ENCODE data around the gene ZNF211. TPM values are rescaled to one million over a fixed set of nuclear protein-coding genes. Genes with fewer than 3 reads are reported as not detected.

The ZNF211 gene
- total and polyA plus RNA-seq, 9 of the 15 experiments (the other 6 are each of a cell fraction or from before 2014, with no cell fraction given): 1.3 to 11.6 (median 4.5) TPM

DNA sequence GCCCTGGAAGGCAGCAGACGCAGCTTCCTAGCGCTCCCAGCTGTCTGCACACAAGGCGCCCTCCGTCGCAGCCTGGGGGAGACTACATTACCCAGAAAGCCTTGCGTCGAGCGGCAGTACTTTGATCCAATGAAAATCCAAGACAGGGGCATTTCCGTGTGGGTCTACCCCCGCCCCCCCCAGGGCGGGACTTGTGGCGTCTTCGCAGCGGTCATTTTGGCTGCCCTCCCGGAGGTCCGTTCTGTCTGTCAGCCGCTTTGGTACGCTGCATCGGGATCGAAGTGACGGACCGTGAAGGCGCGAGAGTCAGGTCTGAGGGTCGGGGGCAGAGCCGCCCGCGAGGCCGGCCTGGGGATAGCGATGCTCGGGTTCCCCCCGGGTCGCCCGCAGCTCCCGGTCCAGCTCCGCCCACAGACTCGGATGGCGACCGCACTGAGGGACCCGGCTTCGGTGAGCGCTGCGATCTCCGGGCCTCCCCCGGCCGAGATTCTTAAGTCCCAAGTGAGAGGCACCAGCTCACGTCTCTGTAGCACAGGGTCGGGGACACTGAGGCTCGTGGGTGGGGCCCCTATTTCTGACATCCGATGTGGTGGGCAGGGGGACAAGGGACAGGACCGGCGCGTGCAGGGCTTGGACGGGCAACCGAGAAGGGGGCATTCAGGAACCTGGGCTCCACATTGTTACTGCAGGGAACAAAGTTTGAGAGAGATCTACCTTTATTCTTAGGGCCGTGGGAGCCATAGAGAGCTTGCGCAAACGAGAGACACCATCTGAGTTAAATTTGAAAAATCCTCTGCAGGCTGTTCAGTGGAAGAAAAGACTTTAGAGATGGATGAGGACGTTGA, at the start of gene ZNF211 (continued):
- TF ChIP-seq NR4A1 (CRISPR knock-in tag; IDR thresholded peaks at IDR 0.05): no peak
- TF ChIP-seq NR4A1 (tag; IDR thresholded peaks at IDR 0.05): no peak
- TF ChIP-seq ZNF175 (CRISPR knock-in tag; IDR thresholded peaks at IDR 0.05; ENCODE audit: low read depth): no peak
- TF ChIP-seq KAT2B (IDR thresholded peaks at IDR 0.05; ENCODE audit: low read depth, low read length): no peak
- no peak for TF ChIP-seq MCM3 (IDR thresholded peaks at IDR 0.05)
- no peak for TF ChIP-seq WHSC1 (IDR thresholded peaks at IDR 0.05; ENCODE audit: low read length)
- no peak for TF ChIP-seq RB1 (IDR thresholded peaks at IDR 0.05; ENCODE audit: low read depth)
- no peak for TF ChIP-seq ZNF766 (CRISPR knock-in tag; conservative IDR thresholded peaks at IDR 0.05)
- TF ChIP-seq JUND (IDR thresholded peaks at IDR 0.05; ENCODE audit: borderline replicate concordance, low read depth, low read length): peak; percentile 45; the same call in 1 of the 2 replicates
- no peak for TF ChIP-seq JUND (tag; IDR thresholded peaks at IDR 0.05; ENCODE audit: borderline replicate concordance, low read depth, low read length)
- no peak for TF ChIP-seq CBFA2T2 (conservative IDR thresholded peaks at IDR 0.05)
- no peak for TF ChIP-seq ZNF830 (CRISPR knock-in tag; IDR thresholded peaks at IDR 0.05)
- no peak for TF ChIP-seq ZNF280A (IDR thresholded peaks at IDR 0.05; ENCODE audit: low read depth, partially characterized antibody)
- peak; percentile 71 for TF ChIP-seq SUPT5H (IDR thresholded peaks at IDR 0.05)
- no peak for TF ChIP-seq BHLHE40 (IDR thresholded peaks at IDR 0.05; ENCODE audit: low read length)
- TF ChIP-seq PYGO2 (tag; IDR thresholded peaks at IDR 0.05): no peak
- TF ChIP-seq MED1 (CRISPR knock-in tag; IDR thresholded peaks at IDR 0.05; ENCODE audit: borderline replicate concordance): no peak
- no peak for TF ChIP-seq TAF9B (IDR thresholded peaks at IDR 0.05; ENCODE audit: partially characterized antibody)
- TF ChIP-seq ZNF124 (CRISPR knock-in tag; IDR thresholded peaks at IDR 0.05): no peak
- TF ChIP-seq ZNF12 (CRISPR knock-in tag; IDR thresholded peaks at IDR 0.05): no peak
- 0 out of 2 replicates have a peak, but pooled peaks have one; percentile 19 for TF ChIP-seq GMEB1 (CRISPR knock-in tag; IDR thresholded peaks at IDR 0.05)
- no peak for TF ChIP-seq SMC3 (conservative IDR thresholded peaks at IDR 0.05; ENCODE audit: insufficient read depth, low read depth, low read length)
- no peak for TF ChIP-seq ZBTB26 (CRISPR knock-in tag; IDR thresholded peaks at IDR 0.05)

Measured in K562 (cell line).